C4-2B (cell line): Measurements from ENCODE around the gene ERCC5.

Experiments
- H3K27ac ChIP-seq: fragments of 450-650 bp; 2 replicates; pipeline ENCODE4 v1.5.1; 2017
- ZFX ChIP-seq: fragments of 450-650 bp; IDR thresholded peaks from 2 replicates; pipeline ENCODE4 v1.6.1; 2017
- TF ChIP-seq, protein P1 (sequence below): fragments of 450-650 bp; conservative IDR thresholded peaks from 2 replicates; pipeline ENCODE4 v1.5.1; 2017; ENCODE audit warnings: mild to moderate bottlenecking

ERCC5 gene

DNA sequence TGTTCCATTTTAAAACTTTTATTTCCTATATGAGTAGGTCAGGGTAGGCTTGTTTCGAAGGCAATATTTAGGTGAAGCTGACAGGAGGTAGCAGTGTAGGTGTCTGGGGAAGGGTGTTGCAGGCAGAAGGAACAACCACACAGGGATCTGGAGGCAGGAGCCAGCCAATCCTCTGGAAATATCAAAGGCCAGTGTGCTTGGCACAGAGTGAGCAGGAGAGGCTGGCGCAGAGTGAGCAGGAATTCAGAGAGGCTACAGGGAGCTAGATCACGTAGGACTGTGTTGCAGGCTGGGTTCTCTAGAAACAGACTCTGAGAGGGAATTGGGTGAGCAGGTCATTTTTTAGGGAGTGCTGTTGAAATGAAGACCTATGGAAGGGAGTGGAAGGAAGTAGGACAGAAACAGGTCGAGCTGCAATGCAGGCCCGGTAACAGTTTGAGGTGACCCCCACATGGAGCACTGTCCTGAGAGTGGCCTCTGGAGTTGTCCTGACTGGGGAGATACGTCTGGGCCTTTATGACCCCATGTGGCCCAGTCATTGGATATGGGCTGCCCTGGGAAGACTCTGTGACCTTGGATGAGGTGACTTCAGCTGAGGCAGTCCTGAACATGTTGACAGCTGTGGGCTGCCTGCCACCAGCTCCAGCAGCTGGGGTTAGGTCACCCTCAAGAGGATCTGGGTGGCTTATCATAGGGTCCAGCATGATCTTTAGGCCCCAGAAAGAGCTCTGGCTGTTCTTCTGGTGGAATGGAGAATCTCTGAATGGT, 51.7 kb downstream of the ERCC5 start:
- no peak overlapping the region for H3K27ac ChIP-seq
- TF ChIP-seq ZFX = no peak
- TF ChIP-seq, protein P1, sequence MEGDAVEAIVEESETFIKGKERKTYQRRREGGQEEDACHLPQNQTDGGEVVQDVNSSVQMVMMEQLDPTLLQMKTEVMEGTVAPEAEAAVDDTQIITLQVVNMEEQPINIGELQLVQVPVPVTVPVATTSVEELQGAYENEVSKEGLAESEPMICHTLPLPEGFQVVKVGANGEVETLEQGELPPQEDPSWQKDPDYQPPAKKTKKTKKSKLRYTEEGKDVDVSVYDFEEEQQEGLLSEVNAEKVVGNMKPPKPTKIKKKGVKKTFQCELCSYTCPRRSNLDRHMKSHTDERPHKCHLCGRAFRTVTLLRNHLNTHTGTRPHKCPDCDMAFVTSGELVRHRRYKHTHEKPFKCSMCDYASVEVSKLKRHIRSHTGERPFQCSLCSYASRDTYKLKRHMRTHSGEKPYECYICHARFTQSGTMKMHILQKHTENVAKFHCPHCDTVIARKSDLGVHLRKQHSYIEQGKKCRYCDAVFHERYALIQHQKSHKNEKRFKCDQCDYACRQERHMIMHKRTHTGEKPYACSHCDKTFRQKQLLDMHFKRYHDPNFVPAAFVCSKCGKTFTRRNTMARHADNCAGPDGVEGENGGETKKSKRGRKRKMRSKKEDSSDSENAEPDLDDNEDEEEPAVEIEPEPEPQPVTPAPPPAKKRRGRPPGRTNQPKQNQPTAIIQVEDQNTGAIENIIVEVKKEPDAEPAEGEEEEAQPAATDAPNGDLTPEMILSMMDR = no peak

DNA sequence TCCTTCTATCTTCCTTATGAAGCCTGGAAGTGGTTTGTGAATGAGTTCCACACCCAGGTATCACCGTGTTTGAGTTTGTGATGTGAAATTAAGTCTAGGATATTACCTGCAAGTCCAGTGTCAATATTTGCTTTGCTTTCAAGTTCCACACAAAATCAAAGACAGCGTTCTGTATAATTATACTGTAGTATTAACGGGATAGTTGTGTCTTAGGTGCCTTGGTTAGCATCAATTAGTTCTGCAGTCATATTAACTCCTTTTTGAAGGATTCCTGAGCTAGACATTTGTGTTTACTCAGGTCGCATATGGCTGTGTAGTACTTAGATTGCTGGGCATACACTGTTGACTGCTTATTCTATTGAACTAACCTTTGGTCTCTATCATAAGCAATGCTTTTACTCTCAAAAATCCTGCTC, 54.4 kb downstream of the ERCC5 start:
- TF ChIP-seq ZFX = no peak
- TF ChIP-seq, protein P1 = no peak
- no peak overlapping the region for H3K27ac ChIP-seq

DNA sequence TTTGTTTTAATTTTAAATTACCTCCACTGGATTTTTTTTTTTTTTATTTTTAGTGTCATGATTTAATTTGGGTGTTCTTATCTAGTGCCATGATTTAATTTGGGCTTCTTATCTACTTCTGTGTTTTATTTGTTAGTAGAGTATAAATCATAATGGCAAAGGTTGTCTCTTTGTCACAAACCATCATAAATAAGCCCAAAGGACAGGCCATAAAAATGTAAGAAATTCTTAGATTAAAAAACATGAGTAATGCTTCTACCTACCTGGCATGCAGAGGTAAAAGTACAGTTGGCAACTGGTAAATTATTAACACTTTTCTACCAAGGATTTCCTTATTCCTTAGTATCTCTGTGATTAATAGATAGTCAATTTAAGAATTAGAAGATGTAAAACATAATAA, 55.2 kb downstream of the ERCC5 start:
- no peak overlapping the region for H3K27ac ChIP-seq
- TF ChIP-seq ZFX = no peak
- TF ChIP-seq, protein P1 = no peak

DNA sequence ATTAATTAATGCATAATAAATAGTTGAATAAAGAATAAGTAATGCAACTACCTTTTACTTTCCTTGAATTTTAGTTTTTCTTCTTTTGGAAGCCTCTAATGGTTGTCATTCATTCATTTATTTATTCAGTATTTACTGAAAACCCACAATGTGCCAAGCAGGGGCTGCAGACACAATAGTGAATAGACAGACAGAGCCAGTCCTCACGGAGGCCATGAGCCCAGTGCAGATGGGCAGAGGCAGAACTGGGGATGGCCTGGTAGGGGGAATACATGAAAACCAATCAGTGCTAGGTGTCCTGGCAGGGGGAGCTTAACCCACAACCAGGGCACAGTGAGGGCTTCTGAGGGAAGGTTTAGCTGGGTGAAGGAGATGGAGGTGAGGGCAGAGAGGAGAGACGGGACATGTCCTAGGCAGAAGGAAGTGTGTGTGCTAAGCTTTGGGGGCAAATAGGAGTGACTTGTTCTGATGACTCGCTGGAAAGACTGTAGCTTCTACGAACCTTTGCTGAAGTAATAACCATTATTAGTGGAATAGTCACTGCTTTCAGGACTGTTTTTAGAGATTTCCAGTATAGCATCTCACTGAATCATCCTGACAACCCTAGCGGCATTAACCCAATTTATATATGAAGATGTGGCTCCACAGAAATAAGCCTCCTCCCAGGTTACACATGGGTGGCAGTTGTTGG, 55.9 kb downstream of the ERCC5 start:
- no peak for TF ChIP-seq ZFX
- TF ChIP-seq, protein P1 = no peak
- no peak overlapping the region for H3K27ac ChIP-seq

DNA sequence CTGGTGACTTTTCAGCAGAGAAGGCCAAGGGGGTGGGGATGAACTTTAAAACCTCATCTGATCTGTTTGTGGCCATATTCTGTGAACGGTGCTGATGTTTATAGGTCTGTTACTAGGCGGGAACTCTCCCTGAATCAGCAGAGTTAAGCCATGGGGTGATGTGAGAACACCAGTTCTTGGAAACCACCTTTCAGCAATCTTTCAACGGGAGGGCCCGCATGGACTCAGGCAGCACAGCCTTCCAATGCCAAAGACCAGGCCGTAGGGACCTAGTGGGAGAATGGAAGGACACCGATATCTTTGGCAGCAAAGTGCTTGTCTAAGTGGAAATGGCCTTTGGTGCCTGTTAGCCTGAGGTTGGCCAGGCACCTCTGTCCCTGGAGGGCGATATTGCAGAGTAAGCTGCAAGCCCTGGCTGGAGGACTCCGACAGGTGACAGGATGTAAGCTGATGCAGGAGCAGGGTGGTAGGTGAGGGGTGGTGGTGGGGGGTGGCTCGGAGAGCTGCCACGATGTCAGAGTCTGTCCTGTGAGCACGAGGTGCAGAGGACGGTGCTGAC, 57.0 kb downstream of the ERCC5 start:
- no peak for TF ChIP-seq ZFX
- TF ChIP-seq, protein P1 = no peak
- H3K27ac ChIP-seq = no peak overlapping the region

DNA sequence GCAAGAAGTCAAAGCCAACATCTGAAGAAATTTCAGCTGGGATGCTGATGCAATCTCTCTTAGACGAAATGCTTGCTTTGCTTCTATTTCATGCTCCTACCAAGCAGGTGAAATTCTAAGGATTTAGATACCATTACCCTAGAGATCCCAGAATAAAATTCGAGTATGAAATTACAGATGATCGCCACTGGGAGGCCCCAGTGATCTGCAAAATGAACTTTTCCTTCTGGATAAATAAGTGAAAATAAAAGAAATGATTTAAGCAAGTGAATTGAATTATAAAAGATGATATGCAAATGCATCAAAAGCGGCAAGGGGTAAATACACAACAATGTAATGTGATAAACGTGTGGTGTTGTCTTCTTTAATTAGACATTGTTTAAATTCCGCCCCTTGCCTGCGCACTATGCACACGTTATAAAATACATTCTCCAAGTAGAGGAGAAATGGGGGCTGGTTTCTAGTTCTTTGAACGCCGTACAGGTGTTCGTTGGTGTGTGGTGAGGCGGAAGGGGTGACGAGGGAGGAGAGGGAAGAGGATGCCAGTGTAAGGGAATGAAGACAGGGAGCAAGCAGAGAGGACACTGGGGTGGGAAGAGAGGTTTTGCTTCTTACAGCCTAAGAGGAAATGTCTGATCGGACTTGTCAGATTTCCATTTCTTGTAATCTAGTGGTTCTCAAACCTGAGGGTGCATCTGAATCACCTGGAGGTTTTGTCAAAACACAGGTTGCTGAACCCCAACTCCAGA, 58.0 kb downstream of the ERCC5 start:
- TF ChIP-seq, protein P1 = peak; percentile 74
- TF ChIP-seq ZFX = no peak
- no peak overlapping the region for H3K27ac ChIP-seq
